ENCODE results near the gene TMEM39B. TPM values are rescaled to one million over a fixed set of nuclear protein-coding genes. Genes with fewer than 3 reads are reported as not detected.
A peak's percentile ranks its signal among the peaks of the same experiment; 100 is the strongest.

TMEM39B gene
- total and polyA plus RNA-seq, 2 donors (not counting 3 experiments of a cell fraction or from before 2014, with no cell fraction given) = 47.3 to 64.3 TPM

GRCh38 chr1:32071758-32072621 lies 749 bp upstream of the TMEM39B start:
- peak overlapping the region; percentile 82 for H3K9ac ChIP-seq (replicated peaks; ENCODE audit: extremely low read depth, insufficient read depth, low read length)
- FAIRE-seq = peak; percentile 74
- dilution Hi-C loops (cut with MboI; ENCODE audit: extremely low pct_ligation_motif_present, low sequenced_read_pairs) (no loop called here), intact Hi-C loops (cut with micrococcal nuclease) (loop anchor here (1.0 to 2.0 kb wide), 4 partner anchors 36 to 322 kb away; partner anchors contain the start of genes BSDC1 and KPNA6)
- H3K79me2 ChIP-seq (ENCODE audit: control insufficient read depth, insufficient read depth, low read length) = peaks cover 30% of the 10 kb centered on the region
- TSS peak; percentile 90 for BruUV-seq (replicated peaks)
- CTCF ChIA-PET = interaction anchor here (1.4 to 6.5 kb wide), 6 partner anchors 9 to 177 kb away, joined by 4 to 55 read pairs (median 6); partner anchors contain the start of gene KPNA6
- H2AFZ ChIP-seq (ENCODE audit: low read depth, low read length) = no peak overlapping the region
- peak overlapping the region; percentile 95 for H3K4me2 ChIP-seq (ENCODE audit: insufficient read depth, low read length)
- peak; percentile 95 for DNase-seq (ENCODE audit: low read depth, low spot score)
- POLR2A ChIA-PET = interaction anchor here (0.5 to 2.1 kb wide), 6 partner anchors 9 to 59 kb away, joined by 3 to 8 read pairs (median 7); partner anchors contain the start of genes KHDRBS1 and KPNA6
- peaks cover 48% of the 10 kb centered on the region for H3K4me1 ChIP-seq (ENCODE audit: control insufficient read depth, extremely low read depth, insufficient read depth, low read length)
- no peaks in the 10 kb centered on the region for H4K20me1 ChIP-seq (replicated peaks; ENCODE audit: control insufficient read depth, extremely low read depth, insufficient read depth, low read length)
- peak overlapping the region; percentile 93 for H3K27ac ChIP-seq (ENCODE audit: insufficient read depth, low read depth, low read length)
- H3K36me3 ChIP-seq (ENCODE audit: control insufficient read depth in 2 of 2, extremely low read depth in 1 of 2, insufficient read depth in 2 of 2, low read length in 2 of 2) = peaks cover 7 to 10% of the 10 kb centered on the region in 2 experiments
- no peaks in the 10 kb centered on the region for H3K27me3 ChIP-seq (ENCODE audit: control insufficient read depth in 2 of 2, insufficient read depth in 2 of 2, low read length in 2 of 2)
- TF ChIP-seq POLR2AphosphoS5 (IDR thresholded peaks at IDR 0.05; ENCODE audit: insufficient read depth, low read depth, low read length) (peak; percentile 45), GATA2 (IDR thresholded peaks at IDR 0.05; ENCODE audit: insufficient read depth, insufficient read length, low read depth, low read length) (no peak), MAX (IDR thresholded peaks at IDR 0.05; ENCODE audit: insufficient read depth, insufficient read length) (no peak), FOS (IDR thresholded peaks at IDR 0.05; ENCODE audit: borderline replicate concordance, insufficient read depth, low read length) (peak; percentile 90), MYC (IDR thresholded peaks at IDR 0.05; ENCODE audit: low read depth, low read length) (peak; percentile 2), POLR2A (IDR thresholded peaks at IDR 0.05; ENCODE audit: low read depth, low read length) (no peak), EZH2 (IDR thresholded peaks at IDR 0.05; ENCODE audit: borderline replicate concordance, low read depth, low read length, severe bottlenecking) (no peak), JUN (IDR thresholded peaks at IDR 0.05; ENCODE audit: borderline replicate concordance, insufficient read depth, insufficient read length, low read depth) (peak; percentile 84), CTCF (IDR thresholded peaks at IDR 0.05; ENCODE audit: extremely low read depth in 1 of 2, insufficient read depth in 1 of 2, low read depth in 1 of 2, low read length in 2 of 2) (no peak)
- peak overlapping the region; percentile 67 to 78 (median 74) for H3K4me3 ChIP-seq (replicated peaks in 1 of 3; ENCODE audit: insufficient read depth in 1 of 3, low read depth in 1 of 3, low read length in 3 of 3)
- H3K9me3 ChIP-seq (replicated peaks; ENCODE audit: control insufficient read depth, insufficient read depth, low read length) = no peaks in the 10 kb centered on the region
- no peaks in the 10 kb centered on the region for H3K9me1 ChIP-seq (replicated peaks; ENCODE audit: control insufficient read depth, extremely low read depth, insufficient read depth, low read length)
